Retinal pigment epithelial cell (primary cell): ENCODE results near the gene SLC38A6.
"Not testable (repeated sequence)": the region's sequence is repeated elsewhere in the genome, so short reads cannot be mapped to it uniquely, and the experiment has no call there.

Experiments used
- DNase-seq: peaks from one replicate; pipeline ENCODE4 v3.0.0-alpha.2; 2010; ENCODE audit warnings: low read depth
- H3K4me3 ChIP-seq: 2 replicates; pipeline ENCODE4 v1.5.1; 2011; ENCODE audit warnings: mild to moderate bottlenecking, low read length, control low read depth, moderate library complexity
- TF ChIP-seq, protein P1 (sequence below): conservative IDR thresholded peaks from 2 replicates; pipeline ENCODE4 v1.5.1; 2011; ENCODE audit warnings: low read depth, low read length, control low read depth, inconsistent platforms

SLC38A6 gene

DNA sequence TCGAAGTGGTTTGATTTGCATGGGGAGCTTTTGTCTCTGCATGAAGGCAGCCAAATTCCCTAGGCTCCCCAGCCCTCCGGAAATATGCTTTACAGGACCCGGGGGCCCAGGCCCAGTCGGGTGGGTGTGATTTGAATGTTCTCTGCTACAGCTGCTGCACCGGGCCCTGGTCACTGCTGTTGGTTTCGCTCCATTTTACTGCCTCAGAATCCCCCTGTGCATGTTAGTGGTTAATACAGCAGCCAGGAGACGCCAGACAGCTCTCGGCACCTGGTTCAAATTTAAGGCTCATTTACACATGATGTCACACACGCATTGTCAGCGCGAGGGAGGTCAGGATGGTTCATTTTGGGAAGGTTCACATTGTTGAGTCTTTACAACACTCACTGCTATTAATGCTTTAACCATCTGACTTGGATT is 99.6 kb downstream of the SLC38A6 start:
- TF ChIP-seq, protein P1, sequence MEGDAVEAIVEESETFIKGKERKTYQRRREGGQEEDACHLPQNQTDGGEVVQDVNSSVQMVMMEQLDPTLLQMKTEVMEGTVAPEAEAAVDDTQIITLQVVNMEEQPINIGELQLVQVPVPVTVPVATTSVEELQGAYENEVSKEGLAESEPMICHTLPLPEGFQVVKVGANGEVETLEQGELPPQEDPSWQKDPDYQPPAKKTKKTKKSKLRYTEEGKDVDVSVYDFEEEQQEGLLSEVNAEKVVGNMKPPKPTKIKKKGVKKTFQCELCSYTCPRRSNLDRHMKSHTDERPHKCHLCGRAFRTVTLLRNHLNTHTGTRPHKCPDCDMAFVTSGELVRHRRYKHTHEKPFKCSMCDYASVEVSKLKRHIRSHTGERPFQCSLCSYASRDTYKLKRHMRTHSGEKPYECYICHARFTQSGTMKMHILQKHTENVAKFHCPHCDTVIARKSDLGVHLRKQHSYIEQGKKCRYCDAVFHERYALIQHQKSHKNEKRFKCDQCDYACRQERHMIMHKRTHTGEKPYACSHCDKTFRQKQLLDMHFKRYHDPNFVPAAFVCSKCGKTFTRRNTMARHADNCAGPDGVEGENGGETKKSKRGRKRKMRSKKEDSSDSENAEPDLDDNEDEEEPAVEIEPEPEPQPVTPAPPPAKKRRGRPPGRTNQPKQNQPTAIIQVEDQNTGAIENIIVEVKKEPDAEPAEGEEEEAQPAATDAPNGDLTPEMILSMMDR = no peak
- no peak overlapping the region for H3K4me3 ChIP-seq
- DNase-seq = no peak

DNA sequence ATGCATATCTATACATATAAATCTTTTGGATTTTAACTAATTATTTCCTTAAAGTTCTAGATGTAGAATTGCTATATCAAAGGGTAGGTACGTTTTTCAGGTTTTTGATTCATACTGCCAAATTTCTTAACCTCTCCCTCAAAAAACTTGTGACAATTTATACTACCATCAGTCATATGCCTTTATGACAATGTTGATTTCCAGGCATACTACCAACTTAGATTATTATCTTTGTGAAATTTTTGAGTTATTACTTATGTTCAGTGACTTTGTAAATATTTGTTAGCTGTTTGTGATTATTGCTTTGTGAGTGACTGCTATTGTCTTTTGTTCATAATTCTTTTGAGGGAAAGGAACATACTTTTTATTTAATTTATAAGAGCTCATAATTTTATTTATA is 107.0 kb downstream of the SLC38A6 start:
- TF ChIP-seq, protein P1 = no peak
- H3K4me3 ChIP-seq = no peak overlapping the region
- no peak for DNase-seq

DNA sequence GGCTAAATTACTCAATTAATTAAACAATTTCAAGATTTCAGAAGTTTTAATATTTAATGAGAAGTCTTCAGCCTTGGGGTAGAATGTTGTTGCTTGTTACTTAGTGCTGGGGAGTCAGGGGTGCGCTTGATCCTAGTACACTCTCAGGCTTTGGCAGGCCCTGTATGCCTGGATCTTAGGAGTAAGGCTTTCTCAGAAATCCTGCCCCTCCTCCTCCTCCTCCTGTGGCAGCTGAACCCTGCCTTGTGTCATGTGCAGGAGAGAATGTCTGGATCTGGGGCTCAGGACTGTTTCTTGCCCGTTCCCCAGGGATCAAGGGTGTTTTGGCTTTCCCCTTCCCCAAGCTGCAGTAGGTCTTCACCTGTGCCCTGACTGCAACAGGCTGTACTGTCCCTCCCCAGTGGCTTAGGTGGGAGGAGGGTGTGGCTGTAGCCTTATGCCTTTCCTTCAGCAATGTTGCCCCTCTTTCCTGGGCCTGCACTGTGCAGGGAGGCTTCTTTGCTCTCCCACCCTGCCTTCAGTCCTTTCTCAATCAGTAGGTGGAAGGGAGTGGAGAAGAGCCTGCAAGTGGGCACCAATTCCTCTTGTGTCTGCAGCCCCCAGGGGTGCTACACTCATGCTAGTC is 108.2 kb downstream of the SLC38A6 start:
- DNase-seq = no peak
- no peak overlapping the region for H3K4me3 ChIP-seq

DNA sequence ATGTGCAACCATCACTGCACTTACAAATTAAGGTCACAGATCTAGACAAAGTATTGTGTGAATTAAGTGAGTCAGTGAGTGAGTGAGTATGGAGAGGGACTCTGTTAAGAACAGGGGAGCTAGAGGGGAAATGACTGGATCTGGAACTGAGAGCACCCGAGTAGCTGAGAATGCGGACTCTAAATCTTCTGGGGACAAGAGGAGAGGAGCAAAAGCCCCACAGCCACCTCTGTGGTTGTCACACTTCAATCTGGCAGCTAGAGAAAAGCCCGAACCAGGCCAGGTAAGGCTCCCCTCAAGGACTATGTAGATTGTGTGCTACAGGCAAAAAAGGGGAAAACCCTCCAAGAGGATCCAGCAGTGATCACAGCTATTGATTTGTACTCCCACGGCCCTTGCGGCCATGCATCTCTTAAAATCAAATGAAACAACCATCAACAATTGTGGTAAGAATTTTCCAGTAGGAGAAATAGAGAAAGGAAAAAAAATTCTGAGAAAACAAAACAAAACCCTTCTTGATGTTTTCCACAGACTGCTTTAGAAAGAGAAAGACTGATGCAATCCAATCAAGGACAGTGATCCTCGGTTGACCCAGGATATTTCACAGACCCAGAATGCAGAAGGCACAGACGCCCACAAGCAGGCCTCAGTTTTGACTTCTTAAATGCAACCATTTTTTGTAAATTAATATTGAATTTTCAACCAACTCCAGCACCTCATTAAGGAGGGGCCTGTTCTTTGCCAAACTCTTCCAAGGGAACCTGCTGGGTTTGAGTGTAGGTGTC is 109.6 kb downstream of the SLC38A6 start:
- no peak overlapping the region for H3K4me3 ChIP-seq
- DNase-seq = no peak
- TF ChIP-seq, protein P1 = no peak

More for the DNA sequence above, 108.2 kb downstream of the SLC38A6 start:
- TF ChIP-seq, protein P1 = no peak

DNA sequence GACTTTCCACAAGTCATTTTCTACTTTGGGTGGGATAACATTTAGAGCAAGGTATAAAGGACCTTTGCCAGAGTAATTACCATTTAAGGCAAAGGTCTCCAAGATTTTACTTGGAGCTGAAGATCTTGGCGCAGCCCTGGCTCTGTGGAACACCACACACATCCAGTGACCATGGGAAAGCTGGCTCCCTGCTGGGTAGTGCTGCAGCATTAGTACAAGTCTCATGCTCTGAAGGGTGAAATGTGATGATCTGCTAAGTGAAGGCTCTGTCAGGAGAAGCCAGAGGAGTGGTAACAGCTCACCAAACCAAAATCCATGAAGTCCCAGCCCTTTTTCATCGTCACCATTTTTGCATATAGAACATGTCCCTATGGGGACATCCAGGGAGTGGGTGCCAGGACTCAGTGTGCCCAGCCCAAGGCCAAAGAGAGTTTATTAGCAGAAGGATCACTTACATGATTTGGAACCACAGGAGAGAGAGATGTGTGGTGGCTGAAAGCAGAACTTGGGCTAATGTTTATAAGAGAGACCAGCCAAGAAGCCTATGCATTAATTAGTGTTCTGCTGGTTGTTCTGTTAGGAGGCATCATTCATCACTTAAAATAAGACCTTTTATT is 110.7 kb downstream of the SLC38A6 start:
- DNase-seq = no peak
- no peak overlapping the region for H3K4me3 ChIP-seq
- TF ChIP-seq, protein P1 = no peak

DNA sequence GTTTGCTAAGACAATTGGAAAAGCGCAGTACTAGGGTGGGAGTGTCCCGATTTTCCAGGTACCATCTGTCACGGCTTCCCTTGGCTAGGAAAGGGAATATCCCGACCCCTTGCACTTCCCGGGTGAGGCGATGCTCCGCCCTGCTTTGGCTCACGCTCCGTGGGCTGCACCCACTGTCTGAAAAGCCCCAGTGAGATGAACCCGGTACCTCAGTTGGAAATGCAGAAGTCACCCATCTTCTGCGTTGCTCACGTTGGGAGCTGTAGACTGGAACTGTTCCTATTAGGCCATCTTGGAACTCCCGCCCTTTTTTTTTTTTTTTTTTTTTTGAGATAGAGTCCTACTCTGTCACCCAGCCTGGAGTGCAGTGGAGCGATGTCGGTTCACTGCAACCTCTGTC is 117.1 kb downstream of the SLC38A6 start:
- H3K4me3 ChIP-seq, DNase-seq: not testable (repeated sequence)

DNA sequence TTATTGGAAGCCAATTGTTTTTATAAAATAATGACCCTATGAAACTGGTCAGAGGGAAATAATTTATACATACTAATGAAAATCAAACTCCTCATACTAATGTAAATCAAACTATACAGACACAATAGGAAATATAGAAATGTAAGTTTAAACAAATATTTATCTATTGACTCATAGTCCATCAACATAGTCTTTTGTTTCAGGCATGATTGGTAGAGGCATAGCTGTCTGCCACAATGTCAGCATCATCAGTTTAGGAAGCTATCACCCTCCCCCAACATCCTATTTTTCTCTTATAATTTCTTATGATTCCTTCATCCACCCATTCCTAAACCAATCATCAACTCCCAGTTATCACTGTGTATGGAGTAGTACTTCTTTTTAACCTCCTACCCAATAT is 117.7 kb downstream of the SLC38A6 start:
- TF ChIP-seq, protein P1 = no peak
- no peak overlapping the region for H3K4me3 ChIP-seq
- no peak for DNase-seq
